SK-N-SH (cell line): ENCODE results near the gene CERS6.

Source experiments
- CTCF ChIP-seq: fragments of 200-600 bp; sonication (generic); IDR thresholded peaks from 2 replicates; pipeline ENCODE4 v1.6.1; 2017; ENCODE audit warnings: antibody characterized with exemption, mild to moderate bottlenecking, moderate library complexity
- EP300 ChIP-seq, 2 experiments: IDR thresholded peaks; 2 replicates each; pipeline versions ENCODE4 v1.4.0 to v1.6.1; 2012; ENCODE audit warnings: borderline replicate concordance in 1 of 2, low read depth in 1 of 2, low read length in 1 of 2
- GABPA ChIP-seq: IDR thresholded peaks from 2 replicates; pipeline ENCODE4 v1.4.0; 2012; ENCODE audit warnings: low read depth, mild to moderate bottlenecking
- GATA2 ChIP-seq: sonication (generic); formaldehyde crosslinking; IDR thresholded peaks from 2 replicates; pipeline ENCODE4 v1.5.0; 2020; ENCODE audit warnings: mild to moderate bottlenecking, missing genetic modification reagents
- IRF3 ChIP-seq: fragments of 150-350 bp; IDR thresholded peaks from 2 replicates; pipeline ENCODE4 v1.6.1; 2016; ENCODE audit warnings: mild to moderate bottlenecking, low read depth, low read length
- RAD21 ChIP-seq: IDR thresholded peaks from 2 replicates; pipeline ENCODE4 v1.6.1; 2012; ENCODE audit warnings: mild to moderate bottlenecking, low read length
- REST ChIP-seq: IDR thresholded peaks from 2 replicates; pipeline ENCODE4 v1.6.1; 2012; ENCODE audit warnings: mild to moderate bottlenecking, low read depth, low read length, moderate library complexity
- TCF12 ChIP-seq: IDR thresholded peaks from 2 replicates; pipeline ENCODE4 v1.4.0; 2012
- TEAD4 ChIP-seq: IDR thresholded peaks from 2 replicates; pipeline ENCODE4 v1.4.0; 2012; ENCODE audit warnings: mild to moderate bottlenecking, borderline replicate concordance; ENCODE audit not compliant: insufficient read depth

- no peak for TF ChIP-seq TCF12
- no peak for TF ChIP-seq CTCF
- TF ChIP-seq IRF3 = no peak
- no peak for TF ChIP-seq RAD21
- no peak for TF ChIP-seq GABPA
- no peak for TF ChIP-seq TEAD4
- no peak for TF ChIP-seq EP300 (IDR thresholded peaks at IDR 0.05; ENCODE audit: borderline replicate concordance in 1 of 2, low read depth in 1 of 2, low read length in 1 of 2)
- no peak for TF ChIP-seq GATA2 (CRISPR knock-in tag)
- no peak for TF ChIP-seq REST
Measured at GRCh38 chr2:168517816-168518215, 61.7 kb downstream of the CERS6 start.
